ENCODE measurements around the gene EYA2.

- TF ChIP-seq EZH2 (IDR thresholded peaks at IDR 0.05) (no peak), POLR2AphosphoS5 (IDR thresholded peaks at IDR 0.05; ENCODE audit: borderline replicate concordance, low read depth, low read length) (no peak)
Observed at GRCh38 chr20:47051936-47052526, 157.4 kb downstream of the EYA2 start.

Measured in SK-N-MC (cell line).